Jurkat, Clone E6-1 (cell line): ENCODE measurements around the gene TOP1.

Source experiments
- DNase-seq: peaks from one replicate; pipeline ENCODE4 v3.0.0-alpha.2; 2011; ENCODE audit warnings: low read depth, low spot score
- H3K4me3 ChIP-seq: 2 replicates; pipeline ENCODE4 v1.5.1; 2011; ENCODE audit warnings: mild to moderate bottlenecking, low read length, control low read depth, moderate library complexity

The TOP1 gene

DNA sequence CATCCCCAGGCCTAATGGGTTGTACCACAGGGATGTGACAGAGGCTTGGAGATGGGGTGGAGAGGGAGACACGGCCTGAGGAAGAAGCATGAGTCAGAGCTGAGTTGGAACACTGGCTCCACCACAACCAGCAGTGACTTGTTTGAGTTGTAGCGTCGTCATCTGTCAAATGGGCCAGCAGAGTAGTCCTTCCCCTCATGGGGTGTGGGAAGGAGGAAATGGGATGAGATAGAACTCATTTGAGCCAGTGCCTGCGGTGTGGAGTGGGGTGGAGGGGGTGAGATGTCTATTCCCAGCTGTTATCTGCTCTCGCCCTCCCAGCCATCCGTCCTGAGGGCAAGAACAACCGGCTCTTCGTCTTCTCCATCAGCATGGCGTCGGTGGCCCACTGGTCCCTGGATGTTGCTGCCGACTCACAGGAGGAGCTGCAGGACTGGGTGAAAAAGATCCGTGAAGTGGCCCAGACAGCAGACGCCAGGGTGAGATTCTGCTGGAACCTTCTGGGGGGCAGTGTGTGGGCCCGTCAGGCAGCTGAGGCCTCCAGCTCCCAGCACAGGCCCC lies 141.2 kb downstream of the TOP1 start:
- no peak for DNase-seq
- H3K4me3 ChIP-seq, result no peak overlapping the region

DNA sequence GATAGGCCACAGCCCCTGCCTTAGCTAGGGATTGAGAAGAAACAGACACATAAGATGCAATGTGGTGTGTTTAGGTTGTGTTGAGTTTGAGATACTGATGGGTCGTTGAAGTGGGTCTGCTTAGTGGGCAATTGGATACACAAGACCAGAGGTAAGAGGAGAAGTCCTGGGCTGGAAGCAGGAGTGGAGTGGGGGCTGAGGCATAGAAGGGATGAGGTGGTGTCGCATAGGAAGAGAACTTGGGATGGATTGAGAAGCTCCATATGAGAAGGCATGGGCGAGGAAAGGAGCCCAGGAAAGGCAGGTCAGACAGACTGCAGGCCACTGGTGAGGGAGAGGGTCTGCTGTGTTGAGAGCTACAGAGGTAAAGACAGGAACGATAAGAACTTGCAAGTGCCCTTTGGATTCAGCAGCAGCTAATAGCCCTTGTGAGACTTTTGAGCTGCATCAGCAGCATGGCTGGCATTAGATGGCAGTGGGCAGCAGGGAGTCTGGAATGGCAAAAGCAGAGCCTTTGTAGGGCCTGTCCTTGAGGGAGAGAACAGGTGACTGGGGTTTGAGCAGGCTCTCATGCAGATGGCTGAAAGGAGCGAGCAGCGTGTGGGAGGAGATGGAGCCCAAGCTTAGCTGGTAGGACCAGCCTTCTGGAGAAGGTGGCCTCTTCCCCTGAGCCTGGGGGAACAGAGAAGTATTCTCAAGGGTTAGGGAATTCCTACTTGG lies 141.9 kb downstream of the TOP1 start:
- no peak for DNase-seq
- no peak overlapping the region for H3K4me3 ChIP-seq

DNA sequence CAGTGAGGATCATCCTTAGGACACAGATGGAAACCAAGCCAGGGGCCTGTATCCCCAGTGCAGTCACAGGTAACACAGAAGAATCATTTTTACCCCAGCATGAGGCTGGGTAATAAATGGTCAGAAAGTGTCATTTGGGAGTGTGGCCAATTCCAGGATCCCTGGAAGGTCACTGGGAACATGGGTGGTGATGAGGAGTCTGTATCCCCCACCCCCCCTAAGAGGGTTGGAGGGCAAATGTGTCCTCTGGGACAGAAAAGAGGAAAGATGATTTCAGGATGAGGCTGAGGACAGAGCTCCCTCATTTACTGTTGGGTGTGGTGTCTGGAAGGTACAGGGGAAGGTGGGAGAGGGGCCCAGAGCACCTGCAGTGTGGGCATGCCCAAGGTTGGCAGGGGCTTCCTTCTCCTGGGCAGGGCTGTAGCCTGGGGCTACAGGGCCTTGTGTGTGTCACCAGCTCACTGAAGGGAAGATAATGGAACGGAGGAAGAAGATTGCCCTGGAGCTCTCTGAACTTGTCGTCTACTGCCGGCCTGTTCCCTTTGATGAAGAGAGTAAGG lies 143.2 kb downstream of the TOP1 start:
- no peak overlapping the region for H3K4me3 ChIP-seq
- DNase-seq, result no peak

DNA sequence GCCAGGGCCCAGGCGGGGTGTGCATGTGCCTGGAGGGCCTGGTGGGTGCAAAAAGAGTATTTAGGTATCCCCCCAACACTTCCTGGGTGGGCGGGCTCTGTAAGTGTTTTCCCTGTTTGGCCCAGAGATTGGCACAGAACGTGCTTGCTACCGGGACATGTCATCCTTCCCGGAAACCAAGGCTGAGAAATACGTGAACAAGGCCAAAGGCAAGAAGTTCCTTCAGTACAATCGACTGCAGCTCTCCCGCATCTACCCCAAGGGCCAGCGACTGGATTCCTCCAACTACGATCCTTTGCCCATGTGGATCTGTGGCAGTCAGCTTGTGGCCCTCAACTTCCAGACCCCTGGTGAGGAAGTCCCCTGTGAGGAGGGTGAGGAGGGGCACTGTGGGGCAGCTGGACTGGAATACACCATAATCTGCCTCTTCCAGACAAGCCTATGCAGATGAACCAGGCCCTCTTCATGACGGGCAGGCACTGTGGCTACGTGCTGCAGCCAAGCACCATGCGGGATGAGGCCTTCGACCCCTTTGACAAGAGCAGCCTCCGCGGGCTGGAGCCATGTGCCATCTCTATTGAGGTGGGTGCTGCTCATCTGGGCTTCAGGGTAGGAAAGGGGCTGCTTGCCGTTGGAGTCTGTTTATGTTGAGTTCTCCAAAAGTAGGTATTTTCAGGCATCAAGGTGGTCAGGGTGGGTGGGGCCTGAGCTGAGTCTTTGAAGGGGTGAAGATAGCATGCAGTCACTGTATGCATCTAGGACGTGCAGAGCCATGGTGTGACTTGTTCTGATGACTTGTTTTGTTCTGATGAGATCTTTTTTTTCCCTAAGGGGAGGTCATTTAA lies 143.9 kb downstream of the TOP1 start:
- no peak overlapping the region for H3K4me3 ChIP-seq
- no peak for DNase-seq

DNA sequence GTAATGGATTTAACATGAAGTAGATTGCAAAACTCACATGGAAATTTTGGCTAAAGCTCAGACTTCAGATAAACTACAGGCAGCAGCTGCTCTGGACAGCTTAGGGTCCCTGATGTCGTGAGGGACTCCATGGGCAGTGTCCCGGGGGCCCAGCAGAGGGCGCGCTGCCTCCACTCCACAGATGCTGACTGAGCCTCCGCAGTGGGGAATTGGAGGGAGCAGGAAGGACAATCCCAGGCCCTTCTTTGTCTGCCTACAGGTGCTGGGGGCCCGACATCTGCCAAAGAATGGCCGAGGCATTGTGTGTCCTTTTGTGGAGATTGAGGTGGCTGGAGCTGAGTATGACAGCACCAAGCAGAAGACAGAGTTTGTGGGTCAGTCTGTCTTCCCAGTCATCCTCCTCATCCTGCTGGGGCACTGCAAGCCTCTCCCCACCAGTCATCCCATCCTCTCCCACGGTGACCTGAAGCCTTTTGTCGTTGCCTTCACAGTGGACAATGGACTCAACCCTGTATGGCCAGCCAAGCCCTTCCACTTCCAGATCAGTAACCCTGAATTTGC lies 144.6 kb downstream of the TOP1 start:
- DNase-seq, result no peak
- H3K4me3 ChIP-seq, result no peak overlapping the region

DNA sequence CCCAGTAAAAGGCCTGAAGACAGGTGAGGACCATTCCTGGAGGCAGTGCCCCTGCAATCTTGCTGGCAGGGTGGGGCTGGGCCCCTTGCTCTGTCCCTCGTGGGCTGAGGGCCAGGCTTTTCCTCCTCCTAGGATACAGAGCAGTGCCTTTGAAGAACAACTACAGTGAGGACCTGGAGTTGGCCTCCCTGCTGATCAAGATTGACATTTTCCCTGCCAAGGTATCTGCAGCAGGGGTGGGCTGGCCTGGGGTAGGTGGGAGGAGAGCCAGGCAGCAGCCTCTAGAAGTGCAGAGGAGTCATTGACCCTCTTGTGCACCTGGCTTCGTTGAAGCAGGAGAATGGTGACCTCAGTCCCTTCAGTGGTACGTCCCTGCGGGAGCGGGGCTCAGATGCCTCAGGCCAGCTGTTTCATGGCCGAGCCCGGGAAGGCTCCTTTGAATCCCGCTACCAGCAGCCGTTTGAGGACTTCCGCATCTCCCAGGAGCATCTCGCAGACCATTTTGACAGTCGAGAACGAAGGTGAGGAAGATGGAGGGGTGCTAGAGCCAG lies 145.2 kb downstream of the TOP1 start:
- no peak overlapping the region for H3K4me3 ChIP-seq
- no peak for DNase-seq
